Fibroblast of skin of left biceps (primary cell): ENCODE data around the gene COL20A1.
"Not testable (repeated sequence)": the region's sequence is repeated elsewhere in the genome, so short reads cannot be mapped to it uniquely, and the experiment has no call there.

Experiments
- DNase-seq, 2 experiments: peaks; one replicate each; pipeline ENCODE4 v3.0.0-alpha.2; 2013; ENCODE audit warnings: low read depth in 2 of 2

The COL20A1 gene

GRCh38 chr20:63290136-63290676 is 2.8 kb upstream of the COL20A1 start:
- no peak for DNase-seq

- DNase-seq, result no peak
Measured at GRCh38 chr20:63290677-63291472, 2.1 kb upstream of the COL20A1 start.

GRCh38 chr20:63291811-63292210 is 1.2 kb upstream of the COL20A1 start:
- no peak for DNase-seq

GRCh38 chr20:63292292-63292701 is 689 bp upstream of the COL20A1 start:
- DNase-seq, result no peak

- DNase-seq, result no peak
Measured at GRCh38 chr20:63293456-63293855, 470 bp downstream of the COL20A1 start.

GRCh38 chr20:63293871-63294535 is 1.0 kb downstream of the COL20A1 start:
- no peak for DNase-seq

GRCh38 chr20:63294536-63294900 is 1.5 kb downstream of the COL20A1 start:
- DNase-seq, result no peak

GRCh38 chr20:63295018-63295417 is 2.0 kb downstream of the COL20A1 start:
- no peak for DNase-seq

- no peak for DNase-seq
Measured at GRCh38 chr20:63295422-63295821, 2.4 kb downstream of the COL20A1 start.

- DNase-seq, result no peak
Measured at GRCh38 chr20:63295846-63296245, 2.9 kb downstream of the COL20A1 start.

- no peak for DNase-seq
Measured at GRCh38 chr20:63296531-63297299, 3.7 kb downstream of the COL20A1 start.

- DNase-seq, result no peak
Measured at GRCh38 chr20:63297371-63297781, 4.4 kb downstream of the COL20A1 start.

- no peak for DNase-seq
Measured at GRCh38 chr20:63297796-63298572, 5.0 kb downstream of the COL20A1 start.

- DNase-seq, result no peak
Measured at GRCh38 chr20:63298731-63299312, 5.8 kb downstream of the COL20A1 start.

GRCh38 chr20:63301671-63302070 is 8.7 kb downstream of the COL20A1 start:
- DNase-seq, result no peak

GRCh38 chr20:63303095-63303666 is 10.2 kb downstream of the COL20A1 start:
- DNase-seq, result no peak

GRCh38 chr20:63305393-63305792 is 12.4 kb downstream of the COL20A1 start:
- no peak for DNase-seq

GRCh38 chr20:63305933-63306672 is 13.1 kb downstream of the COL20A1 start:
- not testable (repeated sequence) for DNase-seq

GRCh38 chr20:63306673-63307537 is 13.9 kb downstream of the COL20A1 start:
- no peak for DNase-seq
